Vagina (tissue), 2 donors: ENCODE results near the gene HTR3B.
"Not testable (repeated sequence)": the region's sequence is repeated elsewhere in the genome, so short reads cannot be mapped to it uniquely, and the experiment has no call there.

ENCODE experiments used
- CTCF ChIP-seq, 3 experiments: fragments of 450-650 bp in 2 of 3; fragments of 200-600 bp in 1 of 3; sonication (generic) in 1 of 3; IDR thresholded peaks; one replicate each; pipeline ENCODE4 v1.5.1; 2017 to 2019; ENCODE audit warnings: antibody characterized with exemption in 3 of 3, mild to moderate bottlenecking in 2 of 3, moderate library complexity in 2 of 3
- POLR2A ChIP-seq, 2 donors: fragments of 450-650 bp; IDR thresholded peaks; one replicate each; pipeline ENCODE4 v1.6.1; 2017; ENCODE audit warnings: antibody characterized with exemption in 2 of 2, mild to moderate bottlenecking in 2 of 2, moderate library complexity in 2 of 2
- POLR2AphosphoS5 ChIP-seq, 2 donors: sonication (generic); formaldehyde crosslinking; IDR thresholded peaks; one replicate each; pipeline ENCODE4 v1.9.0; 2017; ENCODE audit warnings: antibody characterized with exemption in 2 of 2, mild to moderate bottlenecking in 2 of 2, low read depth in 1 of 2; ENCODE audit not compliant: insufficient read depth in 1 of 2

DNA sequence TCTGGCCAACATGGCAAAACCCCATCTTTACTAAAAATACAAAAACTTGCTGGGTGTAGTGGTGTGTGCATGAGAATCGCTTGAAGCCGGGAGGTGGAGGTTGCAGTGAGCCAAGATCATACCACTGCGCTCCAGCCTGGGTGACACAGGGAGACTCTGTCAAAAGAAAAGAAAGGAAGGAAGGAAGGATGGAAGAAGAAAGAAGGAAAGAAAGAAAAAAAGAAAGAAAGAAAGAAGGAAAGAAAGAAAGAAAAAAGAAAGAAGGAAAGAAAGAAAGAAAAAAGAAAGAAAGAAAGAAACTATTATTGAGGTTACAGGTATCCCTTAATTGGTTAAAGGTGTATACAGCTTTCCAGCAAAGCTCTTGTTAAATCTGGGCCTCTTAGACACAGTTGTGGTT is 29.6 kb downstream of the HTR3B start:
- not testable (repeated sequence) for TF ChIP-seq CTCF (IDR thresholded peaks at IDR 0.05); POLR2AphosphoS5 (IDR thresholded peaks at IDR 0.05; ENCODE audit: insufficient read depth in 1 of 2, low read depth in 1 of 2); POLR2A (IDR thresholded peaks at IDR 0.05)
